Inflammatory macrophage treated with lipopolysaccharide for 1 hour (primary cell): ENCODE results near the gene CFAP100.

Source experiments
- DNase-seq, 2 donors: peaks; one replicate each; pipeline ENCODE4 v3.0.0-alpha.2; 2020 to 2022

CFAP100 gene

GRCh38 chr3:126424039-126424717 lies 29.5 kb downstream of the CFAP100 start:
- no peak for DNase-seq

GRCh38 chr3:126424751-126425150 lies 30.0 kb downstream of the CFAP100 start:
- no peak for DNase-seq

DNA sequence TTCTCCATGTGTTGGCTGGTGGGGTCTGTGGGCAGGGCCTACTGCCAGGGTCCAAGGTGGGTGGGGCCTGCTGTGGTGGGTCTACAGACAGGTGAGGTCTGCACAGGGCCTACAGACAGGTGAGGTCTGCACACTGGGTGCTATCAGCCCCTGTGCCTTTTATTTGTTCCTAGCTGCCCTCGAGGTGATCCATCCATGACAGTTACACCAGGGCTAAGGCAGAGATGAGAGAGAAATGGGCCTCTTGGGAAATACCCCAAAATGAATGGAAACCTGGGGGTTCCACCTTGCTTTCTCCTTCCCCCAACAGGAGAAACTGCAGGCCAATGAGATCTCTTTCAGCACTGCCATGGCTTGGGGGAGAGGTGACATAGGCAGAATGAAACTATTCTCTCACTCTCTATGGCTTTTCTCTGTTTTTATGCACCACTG lies 36.4 kb downstream of the CFAP100 start:
- DNase-seq = no peak

GRCh38 chr3:126432361-126433104 lies 37.8 kb downstream of the CFAP100 start:
- DNase-seq = no peak

DNA sequence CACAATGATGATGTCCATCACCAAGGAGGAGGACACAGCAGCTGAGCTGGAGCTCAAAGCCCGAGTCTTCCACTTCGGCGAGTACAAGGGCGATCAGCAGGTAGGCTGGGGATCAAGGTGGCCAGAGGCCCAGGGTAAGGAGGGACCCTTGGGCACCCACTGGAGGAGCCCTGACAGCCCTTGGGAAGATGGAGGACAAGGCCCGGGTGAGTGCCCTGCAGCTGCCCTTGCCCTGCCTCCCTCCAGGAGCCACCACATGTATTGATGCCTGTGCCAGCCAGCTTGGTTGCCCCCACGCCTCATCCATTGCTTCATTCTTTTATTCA lies 38.4 kb downstream of the CFAP100 start:
- no peak for DNase-seq

DNA sequence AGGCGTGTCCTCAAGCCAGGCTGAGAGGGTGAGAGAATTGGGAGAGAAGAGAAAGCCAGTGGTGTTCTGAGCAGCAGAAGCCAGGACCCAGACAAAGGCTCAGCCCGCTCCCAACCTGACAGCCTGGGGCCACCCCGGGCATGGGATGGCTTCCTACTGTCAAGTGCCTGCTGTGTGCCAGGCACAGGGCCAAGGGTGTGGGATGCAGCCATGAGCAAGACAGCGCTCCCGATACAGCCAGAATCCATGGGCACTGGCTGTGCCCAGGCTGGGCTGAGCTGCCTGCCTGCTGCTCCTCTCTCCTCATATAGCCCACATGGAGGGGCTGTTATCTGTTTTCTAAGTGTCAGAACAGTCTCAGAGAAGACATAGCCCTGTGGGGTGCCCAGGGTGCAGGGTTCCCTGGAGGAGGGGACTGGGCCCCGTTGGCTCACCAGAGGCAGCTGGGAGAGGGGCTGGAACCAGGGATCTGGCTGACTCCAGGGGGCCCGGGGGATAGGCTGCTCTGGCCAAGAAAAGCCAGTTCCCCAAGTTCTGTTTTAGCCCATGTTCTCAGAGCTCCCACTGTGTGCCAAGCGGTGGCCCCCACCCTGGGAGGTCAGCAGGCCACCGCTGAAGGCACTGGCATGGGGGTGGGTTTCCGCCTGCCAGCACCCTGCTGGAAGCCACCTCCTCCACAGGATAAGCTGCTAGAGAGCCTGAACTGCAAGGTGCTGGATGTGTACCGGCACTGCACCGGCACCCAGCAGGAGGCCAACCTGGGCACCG lies 39.0 kb downstream of the CFAP100 start:
- no peak for DNase-seq

GRCh38 chr3:126434264-126434590 lies 39.5 kb downstream of the CFAP100 start:
- no peak for DNase-seq

GRCh38 chr3:126434931-126435411 lies 40.3 kb downstream of the CFAP100 start:
- DNase-seq = no peak

DNA sequence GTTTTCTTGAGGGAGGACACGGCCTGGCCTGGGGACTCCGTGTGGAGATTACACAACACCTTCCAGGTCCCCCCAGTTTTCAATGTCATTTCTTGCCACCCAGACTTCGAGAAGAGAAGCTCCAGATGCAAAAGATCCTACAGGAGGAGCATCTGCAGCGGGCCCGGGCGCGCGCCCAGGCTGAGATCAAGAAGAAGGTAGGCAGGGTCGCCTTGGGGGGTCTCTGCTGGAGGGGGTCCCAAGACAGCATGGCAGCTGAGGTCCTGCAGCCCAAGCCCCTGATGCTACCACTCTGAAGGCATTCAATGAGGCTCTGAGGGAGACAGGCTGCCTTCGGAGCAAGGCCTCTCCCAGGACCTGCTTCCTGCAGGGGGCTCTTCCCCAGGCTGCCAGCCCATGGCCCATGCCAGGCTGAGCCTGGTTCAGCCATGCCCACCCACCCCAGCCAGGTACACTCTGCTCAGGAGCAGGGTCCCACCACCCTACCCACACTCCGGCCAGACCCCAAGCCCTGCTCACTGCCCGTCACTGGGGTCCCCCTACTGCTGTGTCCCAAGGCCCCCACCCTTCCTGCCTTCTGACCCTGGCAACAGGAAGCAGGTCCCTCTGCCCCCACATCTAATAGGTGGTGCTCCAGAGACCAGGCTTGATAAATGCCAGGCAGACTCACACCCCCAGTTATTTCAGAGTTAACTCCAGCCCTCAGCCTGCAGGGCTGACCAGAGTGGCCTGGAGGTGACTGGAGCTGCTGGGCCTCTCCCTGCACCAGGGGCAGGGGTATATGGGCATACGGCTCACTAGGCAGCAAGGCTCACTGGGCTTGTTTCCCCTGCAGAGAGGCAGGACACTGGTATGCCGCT lies 41.0 kb downstream of the CFAP100 start:
- DNase-seq = no peak

DNA sequence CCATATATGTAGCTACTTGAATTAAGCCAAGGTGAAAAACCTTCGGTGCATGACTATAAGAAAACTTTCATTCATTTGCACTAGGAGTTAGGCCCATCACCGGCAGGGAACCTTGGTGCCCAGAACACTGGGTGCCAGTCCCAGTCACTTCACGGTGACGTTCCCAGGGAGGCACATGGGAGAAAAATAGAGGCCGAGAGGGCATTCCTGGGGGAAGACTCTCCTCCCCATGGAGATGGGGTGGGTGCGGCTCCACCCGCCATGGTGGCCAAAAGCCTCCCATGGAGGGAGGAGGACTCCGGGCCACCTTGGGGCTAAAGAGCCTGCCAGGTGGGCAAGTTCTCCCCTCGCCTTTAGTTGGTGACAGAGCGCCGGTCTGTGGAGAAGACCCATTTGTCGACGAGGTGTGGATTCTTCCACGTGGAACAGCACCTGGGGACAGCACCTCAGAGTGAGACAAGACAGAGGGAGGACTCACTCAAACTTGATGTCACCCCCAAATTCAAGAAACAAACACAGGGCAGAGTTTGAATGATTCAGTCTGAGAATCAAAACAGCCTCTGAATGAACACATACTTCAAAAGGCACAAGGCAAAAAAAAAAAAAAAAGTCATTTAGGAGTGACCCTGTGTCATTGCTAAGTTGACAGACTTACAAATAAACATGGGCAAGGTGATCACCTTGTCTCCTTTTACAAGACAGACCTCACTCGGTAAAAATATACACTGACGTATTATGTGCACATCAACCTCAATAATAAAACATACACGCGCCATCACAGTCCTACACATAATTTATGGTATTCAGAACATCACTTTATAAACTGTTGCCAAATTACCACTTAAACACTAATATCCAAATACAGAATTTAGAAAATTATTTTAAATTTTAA lies 42.4 kb downstream of the CFAP100 start:
- DNase-seq = no peak

GRCh38 chr3:126438186-126438585 lies 43.5 kb downstream of the CFAP100 start:
- no peak for DNase-seq

DNA sequence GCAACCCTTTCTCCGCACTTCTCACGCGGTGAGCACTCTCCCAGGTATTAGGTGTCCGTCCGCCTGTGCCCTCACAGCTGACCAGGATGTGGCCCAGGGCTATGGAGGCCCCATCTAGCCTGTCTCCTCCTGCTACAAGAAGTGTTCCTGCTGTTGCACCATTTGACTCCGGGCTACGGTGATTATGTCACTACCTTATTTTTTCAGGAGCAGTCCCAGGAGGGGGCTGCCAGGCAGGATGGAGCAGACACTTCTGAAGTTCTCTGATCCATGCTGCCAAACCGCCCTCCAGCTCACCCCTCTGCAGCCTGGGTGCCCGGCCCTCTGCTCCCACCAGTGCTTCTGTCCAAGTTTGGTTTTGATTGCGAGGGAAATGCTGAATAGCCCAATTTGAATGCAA lies 44.0 kb downstream of the CFAP100 start:
- no peak for DNase-seq

- DNase-seq = no peak
Measured at GRCh38 chr3:126439346-126439967, 44.7 kb downstream of the CFAP100 start.

GRCh38 chr3:126439968-126440708 lies 45.4 kb downstream of the CFAP100 start:
- DNase-seq = no peak

DNA sequence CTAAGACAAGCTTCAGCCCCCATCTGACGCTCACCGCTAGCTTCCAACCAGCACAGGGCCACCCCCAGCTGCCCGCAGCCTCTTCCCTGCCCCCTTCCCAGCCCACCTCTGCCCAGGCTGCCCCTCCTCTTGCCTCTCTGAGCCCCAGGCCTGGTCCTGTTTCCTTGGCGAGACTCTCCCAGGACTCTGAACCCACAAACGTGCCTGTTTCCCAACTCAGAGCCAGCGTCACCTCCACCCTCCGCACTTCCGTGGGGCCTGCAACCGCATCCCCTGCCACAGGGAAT lies 45.9 kb downstream of the CFAP100 start:
- no peak for DNase-seq

- DNase-seq = no peak
Measured at GRCh38 chr3:126441256-126441880, 46.7 kb downstream of the CFAP100 start.

DNA sequence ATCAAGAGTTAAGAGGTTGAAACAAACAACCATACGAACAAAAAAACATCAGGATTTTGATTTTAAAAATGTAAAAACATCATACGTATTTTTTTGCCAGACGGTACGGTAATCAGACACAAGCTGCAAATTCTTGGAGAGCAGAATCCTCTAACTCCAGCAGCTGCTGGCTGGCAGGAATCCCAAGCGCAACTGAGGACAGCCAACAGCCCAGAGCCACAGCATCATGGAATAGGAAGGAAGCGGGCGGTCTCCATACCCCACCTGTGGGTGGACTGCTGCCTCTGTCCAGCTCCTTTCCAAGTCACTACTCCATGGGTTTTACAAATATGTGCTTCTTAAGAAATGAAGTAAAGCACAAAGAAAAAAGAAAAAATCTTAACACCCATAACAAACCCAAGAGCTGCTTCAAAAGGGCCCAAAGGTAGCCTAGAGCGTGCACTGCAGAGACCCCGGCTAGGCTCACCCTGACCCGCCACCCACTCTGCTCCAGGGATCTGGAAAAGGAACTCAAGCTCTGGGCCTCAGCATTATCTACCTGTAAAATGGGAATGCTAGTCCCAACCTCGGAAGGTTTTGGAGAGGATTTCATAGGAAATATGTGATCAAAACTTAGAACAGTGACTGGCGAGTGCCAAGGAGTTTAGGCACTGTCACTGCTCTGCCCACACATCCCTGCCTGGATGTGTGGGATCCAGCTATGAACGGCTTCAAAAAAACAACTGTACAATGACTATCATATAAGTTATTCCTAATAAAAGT lies 47.6 kb downstream of the CFAP100 start:
- no peak for DNase-seq

DNA sequence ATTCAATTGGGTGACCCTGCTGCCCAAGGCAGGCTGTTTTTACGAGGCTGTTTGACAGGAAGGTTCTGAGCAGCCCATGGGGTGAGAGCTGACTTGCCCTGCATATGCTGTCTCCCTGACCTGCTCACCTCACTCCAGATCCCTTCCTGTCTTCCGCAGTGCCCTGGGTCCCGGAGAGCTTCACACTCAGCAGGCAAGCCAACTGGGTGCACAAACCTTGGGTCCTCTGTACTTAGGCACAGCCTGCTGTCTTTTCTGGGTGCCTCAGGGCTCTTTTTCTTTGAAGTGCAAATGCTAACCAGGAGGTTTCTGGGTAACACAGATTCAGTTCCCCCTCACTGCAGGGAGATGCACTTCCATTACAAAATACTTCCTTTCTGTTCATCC lies 48.1 kb downstream of the CFAP100 start:
- no peak for DNase-seq

- DNase-seq = no peak
Measured at GRCh38 chr3:126445506-126445905, 50.8 kb downstream of the CFAP100 start.

DNA sequence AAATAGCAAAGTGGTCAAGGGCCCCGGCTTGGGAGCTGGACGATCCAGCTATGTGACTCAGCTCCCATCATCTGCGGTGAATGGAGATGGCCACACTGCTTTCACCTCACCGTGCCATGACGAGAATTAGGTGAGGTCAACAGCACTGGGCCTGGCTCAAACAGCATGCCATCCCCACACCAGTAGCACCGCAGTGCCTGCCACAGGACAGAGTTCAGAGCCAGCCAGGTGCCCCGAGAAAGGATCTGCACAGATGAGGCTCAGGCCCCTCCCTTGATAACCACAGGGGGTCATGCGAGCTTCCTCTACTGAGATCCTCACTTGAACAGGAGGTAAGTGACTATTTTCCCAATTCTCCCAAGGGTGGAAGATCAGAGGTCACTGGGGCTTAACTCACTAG lies 51.6 kb downstream of the CFAP100 start:
- DNase-seq = no peak
